Osteoblast (primary cell): ENCODE results near the gene KRT17. TPM values are rescaled to one million over a fixed set of nuclear protein-coding genes. Genes with fewer than 3 reads are reported as not detected.

Source experiments
- DNase-seq: peaks from one replicate; pipeline ENCODE4 v3.0.0; 2011; ENCODE audit warnings: low spot score, mixed read lengths; ENCODE audit not compliant: insufficient read length; ENCODE audit errors: missing footprints
- H2AFZ ChIP-seq: 2 replicates; pipeline ENCODE4 v1.6.0; 2011; ENCODE audit warnings: mild to moderate bottlenecking, low read length
- H3K27ac ChIP-seq: 2 replicates; pipeline ENCODE4 v1.5.1; 2011; ENCODE audit warnings: mild to moderate bottlenecking, low read depth, low read length, moderate library complexity
- H3K27me3 ChIP-seq: 2 replicates; pipeline ENCODE4 v1.6.0; 2012; ENCODE audit warnings: mild to moderate bottlenecking, control low read depth, inconsistent platforms, low read length, moderate library complexity; ENCODE audit not compliant: insufficient read depth
- H3K36me3 ChIP-seq: 2 replicates; pipeline ENCODE4 v1.5.1; 2011; ENCODE audit warnings: mild to moderate bottlenecking, low read length, control low read depth, moderate library complexity; ENCODE audit not compliant: insufficient read depth
- H3K4me1 ChIP-seq: 2 replicates; pipeline ENCODE4 v1.5.1; 2011; ENCODE audit warnings: mild to moderate bottlenecking, low read length, control low read depth, moderate library complexity; ENCODE audit not compliant: insufficient read depth
- H3K4me2 ChIP-seq: 2 replicates; pipeline ENCODE4 v1.6.0; 2011; ENCODE audit warnings: mild to moderate bottlenecking, low read length; ENCODE audit not compliant: insufficient read depth
- H3K4me3 ChIP-seq: fragments of 200-600 bp; sonication (generic); 3 replicates; pipeline ENCODE4 v1.5.1; 2012; ENCODE audit warnings: mild to moderate bottlenecking, low read length, inconsistent platforms; ENCODE audit not compliant: insufficient read depth
- H3K79me2 ChIP-seq: 2 replicates; pipeline ENCODE4 v1.6.0; 2012; ENCODE audit warnings: mild to moderate bottlenecking, low read length, control low read depth, inconsistent platforms; ENCODE audit not compliant: insufficient read depth
- H3K9me3 ChIP-seq: 2 replicates; pipeline ENCODE4 v1.5.1; 2011; ENCODE audit warnings: low read depth, low read length, control low read depth
- H4K20me1 ChIP-seq: 2 replicates; pipeline ENCODE4 v1.6.0; 2012; ENCODE audit warnings: mild to moderate bottlenecking, low read length, control low read depth; ENCODE audit not compliant: insufficient read depth
- CTCF ChIP-seq: IDR thresholded peaks from 2 replicates; pipeline ENCODE4 v1.5.1; 2011; ENCODE audit warnings: mild to moderate bottlenecking, low read depth, low read length, moderate library complexity; ENCODE audit errors: extremely low read depth
- total RNA-seq: library from RNA; depleted of rRNA; stranded (reverse); fragments of >200 nt; gene quantifications from 2 replicates; pipeline ENCODE4 v1.2.3, GENCODE V29; 2012

The KRT17 gene
- 4.3 and 4.7 TPM in 2 replicates for total RNA-seq

GRCh38 chr17:41624208-41625101 is at the start of gene KRT17:
Gene KRT17, minus strand, starts transcription at chr17:41624575. Its CDS starts 66 bp downstream, at chr17:41624509.
- Histone ChIP-seq H4K20me1 (no peaks in the 10 kb centered on the region), H3K4me2 (no peak within 1 kb of the TSS), H3K9me3 (no peaks in the 10 kb centered on the region), H2AFZ (no peak within 1 kb of the TSS), H3K27me3 (no peaks in the 10 kb centered on the region), H3K36me3 (no peaks in the 10 kb centered on the region), H3K27ac (no peak within 1 kb of the TSS), H3K4me1 (peaks cover 15% of the 10 kb centered on the region), H3K79me2 (no peaks in the 10 kb centered on the region), H3K4me3 (no peak within 1 kb of the TSS)
- DNase-seq = no peak
- TF ChIP-seq CTCF = no peak

- TF ChIP-seq CTCF = no peak
- H4K20me1 ChIP-seq = no peaks in the 10 kb centered on the region
- no peak for DNase-seq
- no peaks in the 10 kb centered on the region for H3K27me3 ChIP-seq
- H3K4me2 ChIP-seq = no peak overlapping the region
- H3K27ac ChIP-seq = no peak overlapping the region
- no peak overlapping the region for H2AFZ ChIP-seq
- H3K9me3 ChIP-seq = no peaks in the 10 kb centered on the region
- H3K4me3 ChIP-seq = no peak overlapping the region
- no peaks in the 10 kb centered on the region for H3K4me1 ChIP-seq
- no peaks in the 10 kb centered on the region for H3K79me2 ChIP-seq
- no peaks in the 10 kb centered on the region for H3K36me3 ChIP-seq
These were observed 47.8 kb upstream of the KRT17 start for GRCh38 chr17:41672153-41672552.

DNA sequence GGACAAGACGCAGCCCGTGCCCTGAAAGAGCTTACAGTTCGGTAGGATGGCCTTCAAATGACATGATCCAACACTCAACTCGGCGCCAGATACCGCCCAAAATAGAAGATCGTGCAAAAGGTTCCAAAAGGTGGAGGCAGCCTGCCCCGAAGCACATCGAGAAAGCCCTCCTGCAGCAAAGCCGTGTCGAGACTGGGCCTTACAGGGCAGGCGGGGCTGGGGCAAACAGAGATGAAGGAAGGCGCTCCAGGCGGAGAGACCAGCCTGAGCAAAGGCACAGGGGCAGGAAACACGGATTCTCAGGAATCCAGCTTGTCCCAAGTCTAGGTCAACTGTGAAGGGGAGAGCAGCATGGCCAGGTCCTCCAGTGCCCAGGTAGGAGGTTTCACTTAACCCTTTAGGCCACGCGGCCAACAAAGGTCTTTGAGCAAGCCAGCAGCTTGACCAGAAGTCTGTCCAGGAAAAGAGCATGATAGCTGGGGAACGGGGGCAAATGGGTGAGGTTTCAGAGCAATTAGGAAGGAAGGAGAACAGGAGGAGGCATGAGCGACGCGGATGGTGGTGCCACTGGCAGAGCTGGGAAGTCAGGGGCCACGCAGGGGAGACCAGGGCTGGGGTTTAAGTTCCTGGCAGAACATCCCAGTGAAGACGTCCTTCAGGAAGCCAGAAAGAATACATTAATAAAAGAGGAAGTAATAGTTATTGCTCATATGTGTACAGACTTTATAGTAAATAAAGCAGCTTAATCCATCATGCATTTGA is 43.1 kb upstream of the KRT17 start:
- Histone ChIP-seq H3K4me2 (peak overlapping the region; percentile 98), H3K27me3 (no peaks in the 10 kb centered on the region), H4K20me1 (no peaks in the 10 kb centered on the region), H3K4me1 (peaks cover 9% of the 10 kb centered on the region), H3K4me3 (peak overlapping the region; percentile 79), H2AFZ (peak overlapping the region; percentile 93), H3K79me2 (no peaks in the 10 kb centered on the region), H3K27ac (peak overlapping the region; percentile 76), H3K9me3 (no peaks in the 10 kb centered on the region), H3K36me3 (no peaks in the 10 kb centered on the region)
- TF ChIP-seq CTCF = no peak
- DNase-seq = peak; percentile 26

DNA sequence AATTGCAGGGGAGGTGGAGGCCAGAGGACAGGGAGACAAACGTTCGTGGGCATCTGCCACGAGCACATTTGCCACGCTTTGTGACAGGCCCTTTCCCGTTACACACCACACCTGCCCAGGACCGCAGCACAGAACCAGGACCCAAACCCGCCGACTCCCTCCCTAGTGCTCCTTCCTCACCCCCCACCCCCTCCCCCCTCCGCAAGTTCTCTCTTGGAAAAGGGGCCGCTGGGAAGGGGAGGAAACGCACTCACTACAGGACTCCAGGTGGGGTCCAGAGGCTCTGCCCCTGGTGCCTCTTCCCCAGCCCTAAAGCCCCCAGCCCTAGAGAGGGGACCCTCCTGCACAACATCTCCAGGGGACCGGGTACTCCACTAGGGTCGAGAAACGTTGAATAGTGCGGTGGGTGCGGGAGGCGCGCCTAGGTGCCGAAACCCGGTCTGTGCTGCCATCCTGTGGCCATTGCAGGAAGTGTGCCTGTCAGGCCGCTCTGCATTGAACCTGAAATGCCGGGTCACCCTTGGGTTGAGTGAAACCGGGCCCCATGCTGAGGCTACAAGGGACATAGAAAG is 42.4 kb upstream of the KRT17 start:
- Histone ChIP-seq H2AFZ (peak overlapping the region; percentile 93), H3K4me3 (peak overlapping the region; percentile 79), H3K79me2 (no peaks in the 10 kb centered on the region), H3K9me3 (no peaks in the 10 kb centered on the region), H3K36me3 (no peaks in the 10 kb centered on the region), H3K27ac (peak overlapping the region; percentile 76), H3K4me2 (peak overlapping the region; percentile 98), H3K4me1 (peaks cover 9% of the 10 kb centered on the region), H4K20me1 (no peaks in the 10 kb centered on the region), H3K27me3 (no peaks in the 10 kb centered on the region)
- peak; percentile 88 for TF ChIP-seq CTCF
- peak; percentile 96 for DNase-seq
